K562 (cell line): ENCODE data around the gene KANK2. TPM values are rescaled to one million over a fixed set of nuclear protein-coding genes. Genes with fewer than 3 reads are reported as not detected.

ENCODE experiments used
- ATF4 ChIP-seq: fragments of 450-650 bp; formaldehyde crosslinking; IDR thresholded peaks from 2 replicates; pipeline ENCODE4 v1.4.0; 2022; ENCODE audit warnings: mild to moderate bottlenecking, moderate library complexity
- CREB3 ChIP-seq: fragments of 450-650 bp; conservative IDR thresholded peaks from 2 replicates; pipeline ENCODE4 v1.6.1; 2016; ENCODE audit warnings: missing genetic modification characterization, low read depth, mild to moderate bottlenecking, missing compliant biosample characterization, moderate library complexity
- ELK1 ChIP-seq: sonication (generic); formaldehyde crosslinking; IDR thresholded peaks from 2 replicates; pipeline ENCODE4 v1.8.1; 2022; ENCODE audit warnings: missing genetic modification reagents
- HMBOX1 ChIP-seq: sonication (generic); IDR thresholded peaks from 2 replicates; pipeline ENCODE4 v1.6.1; 2016
- MTA2 ChIP-seq: fragments of 450-650 bp; IDR thresholded peaks from 2 replicates; pipeline ENCODE4 v1.6.1; 2016; ENCODE audit warnings: low read depth
- POLR2A ChIP-seq: fragments of 450-650 bp; conservative IDR thresholded peaks from 2 replicates; pipeline ENCODE4 v1.6.1; 2016
- RBM22 ChIP-seq: fragments of 200-400 bp; formaldehyde crosslinking; IDR thresholded peaks from 2 replicates; pipeline ENCODE4 v1.6.1; 2018; ENCODE audit warnings: low read length, low read depth; ENCODE audit not compliant: poor library complexity, severe bottlenecking
- REST ChIP-seq, 2 experiments: fragments of 450-650 bp; formaldehyde crosslinking in 1 of 2; IDR thresholded peaks; 2 replicates each; pipeline versions ENCODE4 v1.4.0 to v1.6.1; 2014 to 2020; ENCODE audit warnings: mild to moderate bottlenecking in 2 of 2, borderline replicate concordance in 1 of 2, low read depth in 1 of 2
- U2AF1 ChIP-seq: fragments of 200-400 bp; formaldehyde crosslinking; optimal IDR thresholded peaks from 2 replicates; pipeline ENCODE3; 2017; ENCODE audit warnings: mild to moderate bottlenecking, low read depth, low read length, moderate library complexity
- ZFPM2 ChIP-seq: fragments of 250-450 bp; sonication (Bioruptor Pico); IDR thresholded peaks from 2 replicates; pipeline ENCODE4 v1.5.1; 2022; ENCODE audit warnings: mild to moderate bottlenecking
- ZNF518B ChIP-seq: fragments of 250-450 bp; sonication (Bioruptor Pico); IDR thresholded peaks from 2 replicates; pipeline ENCODE4 v1.5.0; 2021; ENCODE audit warnings: mild to moderate bottlenecking, moderate library complexity
- ZNF586 ChIP-seq: fragments of 450-650 bp; formaldehyde crosslinking; conservative IDR thresholded peaks from 2 replicates; pipeline ENCODE4 v1.4.0; 2020; ENCODE audit warnings: mild to moderate bottlenecking, moderate library complexity
- polyA plus RNA-seq, 8 experiments: library from polyadenylated mRNA; depleted of rRNA in 4 of 8; stranded (reverse) in 5 of 8; unstranded in 3 of 8; fragments of >200 nt; fragmentation: Nextera tagmentation in 2 of 8; fragmentation: Illumina TruSeq in 1 of 8; extraction: Ambion mirVana in 2 of 8; extraction: Trizol in 1 of 8; gene quantifications; 2 replicates each; pipeline versions ENCODE4 v1.2.1 to v1.2.3, GENCODE V29; 2011 to 2014; ENCODE audit warnings: inconsistent platforms in 1 of 8, missing spikeins in 1 of 8
- total RNA-seq, 7 experiments: library from RNA; depleted of rRNA in 6 of 7; stranded (reverse); fragments of >200 nt in 6 of 7; fragmentation: Illumina TruSeq in 2 of 7; extraction: Trizol in 2 of 7; gene quantifications; 2 replicates each; pipeline versions ENCODE4 v1.2.1 to v1.2.3, GENCODE V29; 2011 to 2021; ENCODE audit warnings: low replicate concordance in 1 of 7

Gene KANK2
- total and polyA plus RNA-seq, 9 of the 15 experiments (the other 6 are each of a cell fraction or from before 2014, with no cell fraction given) = 4.4 to 47.8 (median 21.3) TPM

GRCh38 chr19:11123114-11123513 is 74.2 kb downstream of the KANK2 start (continued):
- TF ChIP-seq REST (IDR thresholded peaks at IDR 0.05; ENCODE audit: borderline replicate concordance) (no peak), REST (CRISPR knock-in tag; IDR thresholded peaks at IDR 0.05; ENCODE audit: low read depth) (no peak), RBM22 (peak; percentile 57), ATF4 (CRISPR knock-in tag) (no peak), ZFPM2 (CRISPR knock-in tag) (no peak), CREB3 (tag) (no peak), MTA2 (no peak), U2AF1 (no peak), ELK1 (CRISPR knock-in tag) (no peak), POLR2A (0 out of 2 replicates have a peak, but pooled peaks have one; percentile 7), ZNF518B (CRISPR knock-in tag) (no peak), ZNF586 (CRISPR knock-in tag) (no peak), HMBOX1 (no peak)
